Neuronal stem cell (in vitro differentiated cells): Measurements from ENCODE around the gene PDE11A.

Experiments used
- DNase-seq: peaks from one replicate; pipeline ENCODE4 v3.0.0-alpha.2; 2013; ENCODE audit warnings: low spot score
- H2AFZ ChIP-seq: one replicate; pipeline ENCODE4 v1.6.1; 2013; ENCODE audit warnings: mild to moderate bottlenecking, low read length, inconsistent platforms
- H2AK5ac ChIP-seq: 2 replicates; pipeline ENCODE4 v1.6.1; 2013; ENCODE audit warnings: low read depth, mild to moderate bottlenecking, inconsistent platforms, low read length, moderate library complexity, mixed read lengths
- H2BK120ac ChIP-seq: 2 replicates; pipeline ENCODE4 v1.6.1; 2013; ENCODE audit warnings: low read depth, mild to moderate bottlenecking, inconsistent platforms, low read length, moderate library complexity, mixed read lengths
- H2BK12ac ChIP-seq: one replicate; pipeline ENCODE4 v1.6.1; 2013; ENCODE audit warnings: low read length, inconsistent platforms
- H2BK15ac ChIP-seq: 2 replicates; pipeline ENCODE4 v1.6.1; 2013; ENCODE audit warnings: mild to moderate bottlenecking, low read length, inconsistent platforms, mixed read lengths
- H2BK5ac ChIP-seq: one replicate; pipeline ENCODE4 v1.6.1; 2013; ENCODE audit warnings: inconsistent platforms, mild to moderate bottlenecking, low read length, moderate library complexity
- H3K14ac ChIP-seq: one replicate; pipeline ENCODE4 v1.6.1; 2013; ENCODE audit warnings: low read length, inconsistent platforms
- H3K18ac ChIP-seq: 2 replicates; pipeline ENCODE4 v1.6.1; 2013; ENCODE audit warnings: low read length, inconsistent platforms
- H3K23ac ChIP-seq: 2 replicates; pipeline ENCODE4 v1.6.1; 2013; ENCODE audit warnings: low read depth, mild to moderate bottlenecking, mixed read lengths, low read length, inconsistent platforms; ENCODE audit not compliant: poor library complexity
- H3K27ac ChIP-seq: replicated peaks from 3 replicates; pipeline ENCODE4 v1.5.1; 2013; ENCODE audit warnings: low read length, inconsistent platforms
- H3K27me3 ChIP-seq, 3 experiments: 2 replicates each; pipeline ENCODE4 v1.6.1; 2013; ENCODE audit warnings: low read length in 3 of 3, mild to moderate bottlenecking in 2 of 3, inconsistent platforms in 1 of 3, low read depth in 1 of 3, mixed read lengths in 1 of 3, moderate library complexity in 1 of 3; ENCODE audit not compliant: control insufficient read depth in 3 of 3, insufficient read depth in 3 of 3
- H3K36me3 ChIP-seq, 2 donors: replicated peaks in 1 of 2; 2 replicates each; pipeline ENCODE4 v1.6.1; 2013; ENCODE audit warnings: low read length in 2 of 2; ENCODE audit not compliant: control insufficient read depth in 2 of 2, insufficient read depth in 2 of 2
- H3K4ac ChIP-seq: 2 replicates; pipeline ENCODE4 v1.6.1; 2013; ENCODE audit warnings: inconsistent platforms, mild to moderate bottlenecking, low read length, moderate library complexity
- H3K4me1 ChIP-seq, 2 donors: 1 replicate in 1 of 2; 2 replicates in 1 of 2; pipeline ENCODE4 v1.6.1; 2013; ENCODE audit warnings: low read length in 2 of 2, low read depth in 1 of 2; ENCODE audit not compliant: control insufficient read depth in 2 of 2, insufficient read depth in 1 of 2
- H3K4me2 ChIP-seq: one replicate; pipeline ENCODE4 v1.6.1; 2013; ENCODE audit warnings: mild to moderate bottlenecking, low read length, inconsistent platforms; ENCODE audit not compliant: insufficient read depth, poor library complexity, severe bottlenecking
- H3K4me3 ChIP-seq, 2 donors: 2 replicates each; pipeline ENCODE4 v1.5.1; 2013; ENCODE audit warnings: low read length in 2 of 2, mild to moderate bottlenecking in 2 of 2, inconsistent platforms in 1 of 2, moderate library complexity in 1 of 2
- H3K79me1 ChIP-seq: one replicate; pipeline ENCODE4 v1.6.1; 2013; ENCODE audit warnings: low read depth, mild to moderate bottlenecking, inconsistent platforms, low read length, moderate library complexity
- H3K9ac ChIP-seq: one replicate; pipeline ENCODE4 v1.6.1; 2013; ENCODE audit warnings: mild to moderate bottlenecking, low read depth, low read length, inconsistent platforms; ENCODE audit not compliant: poor library complexity
- H3K9me3 ChIP-seq, 2 donors: replicated peaks in 1 of 2; 2 replicates each; pipeline versions ENCODE3 to v1.6.1; 2013; ENCODE audit warnings: low read length in 2 of 2, mild to moderate bottlenecking in 2 of 2, inconsistent platforms in 1 of 2, low read depth in 1 of 2, mixed read lengths in 1 of 2, moderate library complexity in 1 of 2; ENCODE audit not compliant: control insufficient read depth in 2 of 2, insufficient read depth in 1 of 2
- H4K8ac ChIP-seq: one replicate; pipeline ENCODE4 v1.6.1; 2013; ENCODE audit warnings: low read depth, mild to moderate bottlenecking, inconsistent platforms, low read length, moderate library complexity
- H4K91ac ChIP-seq: one replicate; pipeline ENCODE4 v1.6.1; 2013; ENCODE audit warnings: low read length, low read depth, mild to moderate bottlenecking, inconsistent platforms; ENCODE audit not compliant: poor library complexity
- WGBS, 2 donors: extraction: QIAGEN DNeasy Blood & Tissue Kit; methylation state at CpG; one replicate each; pipeline ENCODE4 v1.1.7; 2013; ENCODE audit warnings: missing lambda C conversion rate in 2 of 2, mixed read lengths in 1 of 2; ENCODE audit not compliant: insufficient read length in 2 of 2, insufficient replicate concordance in 1 of 2; ENCODE audit errors: extremely low coverage in 2 of 2; 5-methylcytosine and 5-hydroxymethylcytosine counted together

PDE11A gene

GRCh38 chr2:177746358-177746757, 326.2 kb downstream of the PDE11A start:
- Histone ChIP-seq H2BK12ac (no peak overlapping the region), H2BK15ac (no peak overlapping the region), H3K4me2 (no peak overlapping the region), H3K36me3 (no peaks in the 10 kb centered on the region), H3K79me1 (no peaks in the 10 kb centered on the region), H2AFZ (no peak overlapping the region), H4K91ac (no peak overlapping the region), H3K9me3 (no peaks in the 10 kb centered on the region), H3K27me3 (peaks cover 0 to 20% (median 0%) of the 10 kb centered on the region in 3 experiments), H3K14ac (no peak overlapping the region), H3K18ac (no peak overlapping the region), H2BK120ac (no peak overlapping the region), H4K8ac (no peak overlapping the region), H2BK5ac (no peak overlapping the region), H3K4me3 (no peak overlapping the region), H3K4me1 (no peaks in the 10 kb centered on the region), H3K27ac (no peak overlapping the region), H3K4ac (no peak overlapping the region), H3K23ac (no peak overlapping the region), H2AK5ac (no peak overlapping the region), H3K9ac (no peak overlapping the region)
- WGBS, 2 donors, result no CpG with 5 or more reads among the region's 2 CpGs
- DNase-seq, result no peak

- Histone ChIP-seq H2BK15ac (no peak overlapping the region), H3K9me3 (no peaks in the 10 kb centered on the region), H2BK5ac (no peak overlapping the region), H3K4me1 (no peaks in the 10 kb centered on the region), H3K9ac (no peak overlapping the region), H3K4me2 (no peak overlapping the region), H3K4me3 (no peak overlapping the region), H3K36me3 (no peaks in the 10 kb centered on the region), H3K79me1 (no peaks in the 10 kb centered on the region), H3K14ac (no peak overlapping the region), H2AK5ac (no peak overlapping the region), H3K18ac (no peak overlapping the region), H2BK12ac (no peak overlapping the region), H3K27ac (no peak overlapping the region), H4K8ac (no peak overlapping the region), H3K27me3 (peaks cover 0 to 25% (median 0%) of the 10 kb centered on the region in 3 experiments), H2AFZ (no peak overlapping the region), H3K23ac (no peak overlapping the region), H2BK120ac (no peak overlapping the region), H3K4ac (no peak overlapping the region), H4K91ac (no peak overlapping the region)
- no peak for DNase-seq
- WGBS, 2 donors, result no CpG with 5 or more reads among the region's 1 CpG
Measured at GRCh38 chr2:177745531-177745930, 327.0 kb downstream of the PDE11A start.

- H3K27ac ChIP-seq, result no peak overlapping the region
- H3K23ac ChIP-seq, result no peak overlapping the region
- H3K79me1 ChIP-seq, result no peaks in the 10 kb centered on the region
- H3K18ac ChIP-seq, result no peak overlapping the region
- no peak overlapping the region for H4K8ac ChIP-seq
- H3K4me2 ChIP-seq, result no peak overlapping the region
- H3K4me1 ChIP-seq, result peaks cover 0 to 2% of the 10 kb centered on the region in 2 donors
- H3K9ac ChIP-seq, result no peak overlapping the region
- no peak overlapping the region for H2AK5ac ChIP-seq
- no CpG with 5 or more reads among the region's 3 CpGs for WGBS, 2 donors
- no peak overlapping the region for H2BK15ac ChIP-seq
- H3K36me3 ChIP-seq, result no peaks in the 10 kb centered on the region
- no peak overlapping the region for H3K14ac ChIP-seq
- H3K27me3 ChIP-seq, result peaks cover 0 to 23% (median 0%) of the 10 kb centered on the region in 3 experiments
- no peak overlapping the region for H3K4me3 ChIP-seq
- H2BK5ac ChIP-seq, result no peak overlapping the region
- H2AFZ ChIP-seq, result no peak overlapping the region
- no peak for DNase-seq
- H3K9me3 ChIP-seq, result no peaks in the 10 kb centered on the region
- H2BK12ac ChIP-seq, result no peak overlapping the region
- no peak overlapping the region for H3K4ac ChIP-seq
- no peak overlapping the region for H2BK120ac ChIP-seq
- H4K91ac ChIP-seq, result no peak overlapping the region
Measured at GRCh38 chr2:177742851-177743250, 329.7 kb downstream of the PDE11A start.

- H3K23ac ChIP-seq, result no peak overlapping the region
- H3K18ac ChIP-seq, result no peak overlapping the region
- H3K4me3 ChIP-seq, result no peak overlapping the region
- no peak overlapping the region for H3K4ac ChIP-seq
- no peak overlapping the region for H2AFZ ChIP-seq
- H3K27ac ChIP-seq, result no peak overlapping the region
- no peak overlapping the region for H3K9ac ChIP-seq
- H4K91ac ChIP-seq, result no peak overlapping the region
- H4K8ac ChIP-seq, result no peak overlapping the region
- no peaks in the 10 kb centered on the region for H3K36me3 ChIP-seq
- no peak overlapping the region for H2BK12ac ChIP-seq
- H3K9me3 ChIP-seq, result no peaks in the 10 kb centered on the region
- no peak overlapping the region for H3K4me2 ChIP-seq
- no peak overlapping the region for H3K14ac ChIP-seq
- H2AK5ac ChIP-seq, result no peak overlapping the region
- H3K79me1 ChIP-seq, result no peaks in the 10 kb centered on the region
- no CpG with 5 or more reads among the region's 2 CpGs for WGBS, 2 donors
- no peak overlapping the region for H2BK120ac ChIP-seq
- DNase-seq, result no peak
- peaks cover 0 to 2% of the 10 kb centered on the region in 2 donors for H3K4me1 ChIP-seq
- no peak overlapping the region for H2BK15ac ChIP-seq
- H3K27me3 ChIP-seq, result peaks cover 0 to 17% (median 0%) of the 10 kb centered on the region in 3 experiments
- no peak overlapping the region for H2BK5ac ChIP-seq
Measured at GRCh38 chr2:177741866-177742265, 330.7 kb downstream of the PDE11A start.
